Naive thymus-derived CD4-positive, alpha-beta T cell (primary cell): ENCODE measurements around the gene ANK3. TPM values are rescaled to one million over a fixed set of nuclear protein-coding genes. Genes with fewer than 3 reads are reported as not detected.

ENCODE experiments used
- ATAC-seq: fragments of 150-1000 bp; cut with Tn5 transposase; 2 replicates; pipeline ENCODE4 v1.10.0; 2021; ENCODE audit warnings: mild to moderate bottlenecking, moderate library complexity
- CTCF ChIA-PET: fragments of 350-600 bp; sonication (Branson Sonifier 250); formaldehyde crosslinking; loops from one replicate; lab custom pipeline; 2021; ENCODE audit warnings: antibody characterized with exemption; lab: Charles Lee
- POLR2A ChIA-PET: fragments of 350-600 bp; sonication (Branson Sonifier 250); formaldehyde crosslinking; loops from one replicate; lab custom pipeline; 2021; ENCODE audit warnings: antibody characterized with exemption, inconsistent platforms; lab: Charles Lee
- DNase-seq, 9 donors: peaks; one replicate each; pipeline versions ENCODE4 v3.0.0 to v3.0.0-alpha.2; 2020 to 2022; ENCODE audit warnings: mixed read lengths in 1 of 9
- H3K27ac ChIP-seq: one replicate; pipeline ENCODE4 v1.7.0; 2013; ENCODE audit warnings: mild to moderate bottlenecking, low read depth, low read length, moderate library complexity
- H3K27me3 ChIP-seq, 2 donors: one replicate each; pipeline ENCODE4 v1.7.0; 2013; ENCODE audit warnings: low read length in 2 of 2, mild to moderate bottlenecking in 2 of 2, moderate library complexity in 2 of 2; ENCODE audit not compliant: control insufficient read depth in 2 of 2, insufficient read depth in 2 of 2
- H3K36me3 ChIP-seq, 3 experiments: 1 replicate in 2 of 3; 2 replicates in 1 of 3; pipeline ENCODE4 v1.7.0; 2013; ENCODE audit warnings: low read length in 3 of 3, mild to moderate bottlenecking in 3 of 3, moderate library complexity in 1 of 3; ENCODE audit not compliant: insufficient read depth in 3 of 3, control insufficient read depth in 2 of 3
- H3K4me1 ChIP-seq, 2 donors: one replicate each; pipeline ENCODE4 v1.7.0; 2013; ENCODE audit warnings: low read length in 2 of 2, mild to moderate bottlenecking in 2 of 2, moderate library complexity in 1 of 2; ENCODE audit not compliant: control insufficient read depth in 2 of 2, insufficient read depth in 2 of 2
- H3K4me3 ChIP-seq: 2 replicates; pipeline ENCODE4 v1.7.0; 2013; ENCODE audit warnings: mild to moderate bottlenecking, low read length
- H3K9me3 ChIP-seq, 3 experiments: 1 replicate in 2 of 3; 2 replicates in 1 of 3; pipeline ENCODE4 v1.7.0; 2013; ENCODE audit warnings: low read length in 3 of 3; ENCODE audit not compliant: control insufficient read depth in 2 of 3
- H3K27ac Mint-ChIP-seq, 9 donors: one replicate each; pipeline ENCODE4 v1.8.0; 2020 to 2022; ENCODE audit warnings: mixed read lengths in 9 of 9, mild to moderate bottlenecking in 8 of 9, moderate library complexity in 5 of 9, inconsistent platforms in 2 of 9
- H3K27me3 Mint-ChIP-seq, 5 donors: one replicate each; pipeline ENCODE4 v1.8.0; 2021 to 2022; ENCODE audit warnings: mixed read lengths in 5 of 5, mild to moderate bottlenecking in 1 of 5
- H3K36me3 Mint-ChIP-seq, 5 donors: one replicate each; pipeline ENCODE4 v1.8.0; 2020 to 2022; ENCODE audit warnings: mixed read lengths in 5 of 5, mild to moderate bottlenecking in 3 of 5, inconsistent platforms in 1 of 5
- H3K4me1 Mint-ChIP-seq, 7 donors: one replicate each; pipeline ENCODE4 v1.8.0; 2020 to 2022; ENCODE audit warnings: mixed read lengths in 7 of 7, mild to moderate bottlenecking in 3 of 7, inconsistent platforms in 1 of 7
- H3K4me3 Mint-ChIP-seq, 10 donors: one replicate each; pipeline ENCODE4 v1.8.0; 2020 to 2022; ENCODE audit warnings: mild to moderate bottlenecking in 10 of 10, mixed read lengths in 10 of 10, moderate library complexity in 6 of 10, inconsistent platforms in 2 of 10
- H3K9me3 Mint-ChIP-seq, 11 donors: one replicate each; pipeline ENCODE4 v1.8.0; 2020 to 2022; ENCODE audit warnings: mixed read lengths in 11 of 11, mild to moderate bottlenecking in 4 of 11, inconsistent platforms in 1 of 11, moderate library complexity in 1 of 11
- intact Hi-C, 2 donors: fragments of 100-400 bp; cut with micrococcal nuclease; formaldehyde crosslinking; loops; one replicate each; pipeline ENCODE4 v1.15.1; 2023
- polyA plus RNA-seq, 2 donors: library from polyadenylated mRNA; unstranded; fragments of 300-500 nt; fragmentation: Illumina TruSeq; gene quantifications; one replicate each; pipeline ENCODE4 v1.2.3, GENCODE V29; 2021
- total RNA-seq, 6 experiments: library from RNA in 5 of 6; stranded (reverse) in 5 of 6; gene quantifications; 1 replicate in 5 of 6; 2 replicates in 1 of 6; pipeline ENCODE4 v1.2.3 and lab custom pipeline; 2021 to 2026

Gene ANK3
- total and polyA plus RNA-seq, 7 experiments from 2014 or later, result 23.9 to 72.9 (median 61.4) TPM

- no peak for ATAC-seq
- peaks cover 0 to 41% (median 0%) of the 10 kb centered on the region in 5 donors for H3K36me3 Mint-ChIP-seq
- Histone ChIP-seq H3K27me3 (no peaks in the 10 kb centered on the region), H3K36me3 (no peaks in the 10 kb centered on the region), H3K4me3 (no peak overlapping the region), H3K4me1 (no peaks in the 10 kb centered on the region), H3K9me3 (no peaks in the 10 kb centered on the region), H3K27ac (no peak overlapping the region)
- no peaks in the 10 kb centered on the region for H3K27me3 Mint-ChIP-seq
- no peak overlapping the region for H3K27ac Mint-ChIP-seq
- H3K4me1 Mint-ChIP-seq, result peaks cover 0 to 1% (median 0%) of the 10 kb centered on the region in 7 donors
- no peak for DNase-seq
- intact Hi-C loops, result no loop called here
- H3K9me3 Mint-ChIP-seq, result peaks cover 0 to 2% (median 0%) of the 10 kb centered on the region in 11 donors
- CTCF ChIA-PET, result no interaction called here
- POLR2A ChIA-PET, result no interaction called here
- no peak overlapping the region for H3K4me3 Mint-ChIP-seq
These were observed 341.6 kb downstream of the ANK3 start for GRCh38 chr10:60048091-60048501.

- POLR2A ChIA-PET, result no interaction called here
- Histone ChIP-seq H3K36me3 (no peaks in the 10 kb centered on the region), H3K27me3 (no peaks in the 10 kb centered on the region), H3K9me3 (no peaks in the 10 kb centered on the region), H3K4me3 (no peak overlapping the region), H3K4me1 (no peaks in the 10 kb centered on the region), H3K27ac (no peak overlapping the region)
- DNase-seq (no peak), ATAC-seq (no peak)
- Mint-ChIP-seq H3K4me1 (peaks cover 0 to 1% (median 0%) of the 10 kb centered on the region in 7 donors), H3K36me3 (peaks cover 4 to 49% (median 10%) of the 10 kb centered on the region in 5 donors), H3K27me3 (no peaks in the 10 kb centered on the region), H3K9me3 (peaks cover 0 to 2% (median 0%) of the 10 kb centered on the region in 11 donors), H3K4me3 (no peak overlapping the region), H3K27ac (no peak overlapping the region)
- CTCF ChIA-PET, result no interaction called here
- intact Hi-C loops, result no loop called here
These were observed 344.1 kb downstream of the ANK3 start for GRCh38 chr10:60045571-60045970.

- H3K4me3 ChIP-seq, result no peak overlapping the region
- peaks cover 4 to 45% (median 10%) of the 10 kb centered on the region in 5 donors for H3K36me3 Mint-ChIP-seq
- H3K27ac Mint-ChIP-seq, result no peak overlapping the region
- no peak overlapping the region for H3K4me3 Mint-ChIP-seq
- H3K4me1 Mint-ChIP-seq, result peaks cover 0 to 1% (median 0%) of the 10 kb centered on the region in 7 donors
- no peaks in the 10 kb centered on the region for H3K27me3 ChIP-seq
- ChIA-PET CTCF (no interaction called here), POLR2A (no interaction called here)
- H3K9me3 ChIP-seq, result no peaks in the 10 kb centered on the region
- H3K4me1 ChIP-seq, result no peaks in the 10 kb centered on the region
- intact Hi-C loops, result no loop called here
- no peak overlapping the region for H3K27ac ChIP-seq
- no peaks in the 10 kb centered on the region for H3K27me3 Mint-ChIP-seq
- peaks cover 0 to 2% (median 0%) of the 10 kb centered on the region in 11 donors for H3K9me3 Mint-ChIP-seq
- no peak for ATAC-seq
- DNase-seq, result no peak
- no peaks in the 10 kb centered on the region for H3K36me3 ChIP-seq
These were observed 344.7 kb downstream of the ANK3 start for GRCh38 chr10:60044971-60045370.

- Mint-ChIP-seq H3K36me3 (peaks cover 4 to 45% (median 10%) of the 10 kb centered on the region in 5 donors), H3K27me3 (no peaks in the 10 kb centered on the region), H3K4me3 (no peak overlapping the region), H3K27ac (no peak overlapping the region), H3K9me3 (peaks cover 0 to 2% (median 0%) of the 10 kb centered on the region in 11 donors), H3K4me1 (peaks cover 0 to 1% (median 0%) of the 10 kb centered on the region in 7 donors)
- Histone ChIP-seq H3K4me3 (no peak overlapping the region), H3K36me3 (no peaks in the 10 kb centered on the region), H3K27ac (no peak overlapping the region), H3K27me3 (no peaks in the 10 kb centered on the region), H3K9me3 (no peaks in the 10 kb centered on the region), H3K4me1 (no peaks in the 10 kb centered on the region)
- ChIA-PET POLR2A (no interaction called here), CTCF (no interaction called here)
- no peak for ATAC-seq
- intact Hi-C loops, result no loop called here
- no peak for DNase-seq
These were observed 345.4 kb downstream of the ANK3 start for GRCh38 chr10:60044242-60044641.

- DNase-seq, result no peak
- peaks cover 0 to 1% (median 0%) of the 10 kb centered on the region in 7 donors for H3K4me1 Mint-ChIP-seq
- POLR2A ChIA-PET, result no interaction called here
- Histone ChIP-seq H3K9me3 (no peaks in the 10 kb centered on the region), H3K27me3 (no peaks in the 10 kb centered on the region), H3K36me3 (no peaks in the 10 kb centered on the region), H3K27ac (no peak overlapping the region), H3K4me1 (no peaks in the 10 kb centered on the region), H3K4me3 (no peak overlapping the region)
- ATAC-seq, result no peak
- H3K9me3 Mint-ChIP-seq, result no peaks in the 10 kb centered on the region
- no peak overlapping the region for H3K27ac Mint-ChIP-seq
- H3K36me3 Mint-ChIP-seq, result peaks cover 6 to 50% (median 14%) of the 10 kb centered on the region in 5 donors
- intact Hi-C loops, result no loop called here
- no peak overlapping the region for H3K4me3 Mint-ChIP-seq
- CTCF ChIA-PET, result no interaction called here
- H3K27me3 Mint-ChIP-seq, result no peaks in the 10 kb centered on the region
These were observed 346.0 kb downstream of the ANK3 start for GRCh38 chr10:60043561-60044241.

- intact Hi-C loops, result no loop called here
These were observed 346.8 kb downstream of the ANK3 start for GRCh38 chr10:60042914-60043313.

GRCh38 chr10:60042262-60042661, 347.4 kb downstream of the ANK3 start:
- Mint-ChIP-seq H3K27me3 (no peaks in the 10 kb centered on the region), H3K4me1 (peaks cover 0 to 4% (median 0%) of the 10 kb centered on the region in 7 donors), H3K36me3 (peaks cover 6 to 51% (median 19%) of the 10 kb centered on the region in 5 donors), H3K4me3 (no peak overlapping the region), H3K27ac (no peak overlapping the region), H3K9me3 (no peaks in the 10 kb centered on the region)
- no peaks in the 10 kb centered on the region for H3K36me3 ChIP-seq
- H3K27me3 ChIP-seq, result no peaks in the 10 kb centered on the region
- CTCF ChIA-PET, result no interaction called here
- ATAC-seq, result no peak
- H3K27ac ChIP-seq, result no peak overlapping the region
- H3K9me3 ChIP-seq, result no peaks in the 10 kb centered on the region
- intact Hi-C loops, result no loop called here
- H3K4me3 ChIP-seq, result no peak overlapping the region
- POLR2A ChIA-PET, result no interaction called here
- no peak for DNase-seq
- H3K4me1 ChIP-seq, result no peaks in the 10 kb centered on the region

More at GRCh38 chr10:60042914-60043313, 346.8 kb downstream of the ANK3 start:
- Histone ChIP-seq H3K36me3 (no peaks in the 10 kb centered on the region), H3K27ac (no peak overlapping the region), H3K27me3 (no peaks in the 10 kb centered on the region), H3K4me1 (no peaks in the 10 kb centered on the region), H3K4me3 (no peak overlapping the region), H3K9me3 (no peaks in the 10 kb centered on the region)
- Mint-ChIP-seq H3K27ac (no peak overlapping the region), H3K36me3 (peaks cover 6 to 53% (median 19%) of the 10 kb centered on the region in 5 donors), H3K9me3 (no peaks in the 10 kb centered on the region), H3K4me1 (peaks cover 0 to 1% (median 0%) of the 10 kb centered on the region in 7 donors), H3K4me3 (no peak overlapping the region), H3K27me3 (no peaks in the 10 kb centered on the region)
- CTCF ChIA-PET, result no interaction called here
- no peak for ATAC-seq
- DNase-seq, result no peak
- POLR2A ChIA-PET, result no interaction called here
